ENCODE measurements around the gene SPAG6. TPM values are rescaled to one million over a fixed set of nuclear protein-coding genes. Genes with fewer than 3 reads are reported as not detected.

SPAG6 gene
- total and polyA plus RNA-seq, 9 of the 15 experiments (the other 6 are each of a cell fraction or from before 2014, with no cell fraction given): 3.5 to 23.1 (median 11.8) TPM

DNA sequence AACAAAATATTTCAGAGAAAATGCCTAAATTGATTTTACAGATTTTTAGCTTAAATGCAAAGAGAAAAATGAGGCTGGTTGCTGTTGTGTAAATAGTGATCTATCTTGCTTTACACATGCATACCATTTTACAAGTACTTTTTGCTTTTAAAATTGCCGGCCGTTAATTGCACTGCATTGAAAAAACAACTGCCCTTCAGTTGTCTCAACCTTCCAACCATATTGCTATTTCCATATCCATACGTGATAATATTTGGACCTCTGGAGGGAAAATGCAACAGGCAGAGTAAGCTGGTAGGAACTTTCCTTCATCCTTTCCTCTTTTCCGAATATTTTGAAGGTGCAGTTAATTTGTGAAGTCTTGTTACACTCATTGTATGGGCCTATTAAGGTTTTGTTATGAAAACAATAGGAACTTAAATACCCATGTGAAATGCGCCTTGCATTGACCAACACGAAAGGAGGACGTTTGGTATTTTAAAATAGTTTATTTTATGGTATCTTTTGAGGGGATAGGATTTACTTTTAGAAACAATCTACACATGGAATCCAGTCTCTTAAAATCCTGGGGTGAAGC is 13.1 kb upstream of the SPAG6 start (continued):
- TF ChIP-seq ATF1 (CRISPR knock-in tag; IDR thresholded peaks at IDR 0.05) (no peak), ATF1 (tag; IDR thresholded peaks at IDR 0.05) (no peak)

DNA sequence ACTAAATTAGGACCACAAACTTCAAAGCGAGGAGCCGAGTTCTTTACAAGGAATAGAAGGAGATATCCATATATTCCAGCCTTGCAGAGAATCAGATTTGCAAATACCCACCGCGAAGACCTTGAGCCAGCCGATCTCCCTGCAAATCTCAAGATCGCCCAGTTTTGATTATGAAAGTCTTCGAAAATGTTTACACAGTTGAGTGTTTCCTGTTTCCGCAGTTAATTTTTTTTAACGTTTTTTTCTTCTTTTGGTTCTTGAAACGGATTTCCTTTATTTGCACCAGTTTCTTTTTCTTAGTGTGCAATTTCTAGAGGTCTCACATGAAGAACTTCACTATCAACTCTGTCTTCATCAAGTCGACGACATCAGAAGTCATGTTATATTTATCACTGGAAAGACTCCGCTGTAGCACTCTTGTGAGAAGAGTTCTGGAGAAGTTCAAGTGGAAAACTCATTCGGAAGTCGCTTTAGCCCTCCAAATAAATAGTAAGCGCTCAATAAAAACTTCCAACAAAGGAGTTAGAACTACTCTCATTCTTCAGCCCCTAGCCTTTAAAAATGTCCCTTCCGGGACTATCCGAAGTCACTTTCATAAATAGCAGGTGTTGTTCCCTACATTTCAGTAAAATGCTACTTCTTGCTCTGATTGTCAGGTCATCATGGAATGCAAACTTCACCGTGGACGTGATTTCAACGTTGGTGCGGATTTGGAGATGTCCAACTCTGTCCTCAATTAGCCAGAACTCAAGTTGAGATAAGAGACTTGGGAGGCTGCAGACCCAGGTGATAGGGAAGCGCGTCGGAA is 11.9 kb upstream of the SPAG6 start:
- H3K9me1 ChIP-seq (ENCODE audit: control insufficient read depth, insufficient read depth, low read length): no peaks in the 10 kb centered on the region
- in situ Hi-C loops (cut with MboI) (no loop called here), intact Hi-C loops (cut with micrococcal nuclease) (no loop called here)
- no peak overlapping the region for H2AFZ ChIP-seq (ENCODE audit: low read depth, low read length)
- H3K4me1 ChIP-seq (replicated peaks in 1 of 2; ENCODE audit: control insufficient read depth in 2 of 2, insufficient read depth in 2 of 2, low read length in 2 of 2): peaks cover 0 to under 1% of the 10 kb centered on the region in 2 experiments; a peak in 1 of 5 replicates
- H3K4me3 ChIP-seq: no peak overlapping the region
- POLR2A ChIA-PET: no interaction called here
- H3K9me3 ChIP-seq (replicated peaks; ENCODE audit: control insufficient read depth, insufficient read depth, low read depth, low read length): peaks cover 3% of the 10 kb centered on the region; the same call in 1 of the 2 replicates
- no TSS peak for BruUV-seq (replicated peaks)
- no peak overlapping the region for H3K9ac ChIP-seq (ENCODE audit: insufficient read depth in 1 of 2, low read depth in 2 of 2, low read length in 2 of 2)
- TF ChIP-seq NFIC (IDR thresholded peaks at IDR 0.05): no peak
- TF ChIP-seq, protein P1, sequence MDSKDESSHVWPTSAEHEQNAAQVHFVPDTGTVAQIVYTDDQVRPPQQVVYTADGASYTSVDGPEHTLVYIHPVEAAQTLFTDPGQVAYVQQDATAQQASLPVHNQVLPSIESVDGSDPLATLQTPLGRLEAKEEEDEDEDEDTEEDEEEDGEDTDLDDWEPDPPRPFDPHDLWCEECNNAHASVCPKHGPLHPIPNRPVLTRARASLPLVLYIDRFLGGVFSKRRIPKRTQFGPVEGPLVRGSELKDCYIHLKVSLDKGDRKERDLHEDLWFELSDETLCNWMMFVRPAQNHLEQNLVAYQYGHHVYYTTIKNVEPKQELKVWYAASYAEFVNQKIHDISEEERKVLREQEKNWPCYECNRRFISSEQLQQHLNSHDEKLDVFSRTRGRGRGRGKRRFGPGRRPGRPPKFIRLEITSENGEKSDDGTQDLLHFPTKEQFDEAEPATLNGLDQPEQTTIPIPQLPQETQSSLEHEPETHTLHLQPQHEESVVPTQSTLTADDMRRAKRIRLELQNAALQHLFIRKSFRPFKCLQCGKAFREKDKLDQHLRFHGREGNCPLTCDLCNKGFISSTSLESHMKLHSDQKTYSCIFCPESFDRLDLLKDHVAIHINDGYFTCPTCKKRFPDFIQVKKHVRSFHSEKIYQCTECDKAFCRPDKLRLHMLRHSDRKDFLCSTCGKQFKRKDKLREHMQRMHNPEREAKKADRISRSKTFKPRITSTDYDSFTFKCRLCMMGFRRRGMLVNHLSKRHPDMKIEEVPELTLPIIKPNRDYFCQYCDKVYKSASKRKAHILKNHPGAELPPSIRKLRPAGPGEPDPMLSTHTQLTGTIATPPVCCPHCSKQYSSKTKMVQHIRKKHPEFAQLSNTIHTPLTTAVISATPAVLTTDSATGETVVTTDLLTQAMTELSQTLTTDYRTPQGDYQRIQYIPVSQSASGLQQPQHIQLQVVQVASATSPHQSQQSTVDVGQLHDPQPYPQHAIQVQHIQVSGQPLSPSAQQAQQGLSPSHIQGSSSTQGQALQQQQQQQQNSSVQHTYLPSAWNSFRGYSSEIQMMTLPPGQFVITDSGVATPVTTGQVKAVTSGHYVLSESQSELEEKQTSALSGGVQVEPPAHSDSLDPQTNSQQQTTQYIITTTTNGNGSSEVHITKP (IDR thresholded peaks at IDR 0.05; ENCODE audit: partially characterized antibody): no peak
- TF ChIP-seq GABPB2 (CRISPR knock-in tag; conservative IDR thresholded peaks at IDR 0.05): no peak
- TF ChIP-seq, protein P2, sequence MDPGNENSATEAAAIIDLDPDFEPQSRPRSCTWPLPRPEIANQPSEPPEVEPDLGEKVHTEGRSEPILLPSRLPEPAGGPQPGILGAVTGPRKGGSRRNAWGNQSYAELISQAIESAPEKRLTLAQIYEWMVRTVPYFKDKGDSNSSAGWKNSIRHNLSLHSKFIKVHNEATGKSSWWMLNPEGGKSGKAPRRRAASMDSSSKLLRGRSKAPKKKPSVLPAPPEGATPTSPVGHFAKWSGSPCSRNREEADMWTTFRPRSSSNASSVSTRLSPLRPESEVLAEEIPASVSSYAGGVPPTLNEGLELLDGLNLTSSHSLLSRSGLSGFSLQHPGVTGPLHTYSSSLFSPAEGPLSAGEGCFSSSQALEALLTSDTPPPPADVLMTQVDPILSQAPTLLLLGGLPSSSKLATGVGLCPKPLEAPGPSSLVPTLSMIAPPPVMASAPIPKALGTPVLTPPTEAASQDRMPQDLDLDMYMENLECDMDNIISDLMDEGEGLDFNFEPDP (CRISPR knock-in tag; IDR thresholded peaks at IDR 0.05): no peak
- no peak for TF ChIP-seq DMBX1 (CRISPR knock-in tag; IDR thresholded peaks at IDR 0.05; ENCODE audit: borderline replicate concordance)
- TF ChIP-seq HLTF (IDR thresholded peaks at IDR 0.05): no peak
- TF ChIP-seq POU5F1 (IDR thresholded peaks at IDR 0.05; ENCODE audit: borderline replicate concordance, low read depth, low read length, partially characterized antibody): no peak
- no peak for TF ChIP-seq NFIX (CRISPR knock-in tag; IDR thresholded peaks at IDR 0.05; ENCODE audit: low read depth)
- TF ChIP-seq, protein P3, sequence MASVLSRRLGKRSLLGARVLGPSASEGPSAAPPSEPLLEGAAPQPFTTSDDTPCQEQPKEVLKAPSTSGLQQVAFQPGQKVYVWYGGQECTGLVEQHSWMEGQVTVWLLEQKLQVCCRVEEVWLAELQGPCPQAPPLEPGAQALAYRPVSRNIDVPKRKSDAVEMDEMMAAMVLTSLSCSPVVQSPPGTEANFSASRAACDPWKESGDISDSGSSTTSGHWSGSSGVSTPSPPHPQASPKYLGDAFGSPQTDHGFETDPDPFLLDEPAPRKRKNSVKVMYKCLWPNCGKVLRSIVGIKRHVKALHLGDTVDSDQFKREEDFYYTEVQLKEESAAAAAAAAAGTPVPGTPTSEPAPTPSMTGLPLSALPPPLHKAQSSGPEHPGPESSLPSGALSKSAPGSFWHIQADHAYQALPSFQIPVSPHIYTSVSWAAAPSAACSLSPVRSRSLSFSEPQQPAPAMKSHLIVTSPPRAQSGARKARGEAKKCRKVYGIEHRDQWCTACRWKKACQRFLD (CRISPR knock-in tag; IDR thresholded peaks at IDR 0.05): no peak
- ATAC-seq (no peak), DNase-seq (ENCODE audit: extremely low read depth in 1 of 4, low spot score in 3 of 4) (no peak), FAIRE-seq (peak; percentile 49)
- no peaks in the 10 kb centered on the region for H3K79me2 ChIP-seq (ENCODE audit: control insufficient read depth, insufficient read depth, low read length)
- H3K27me3 ChIP-seq (ENCODE audit: control insufficient read depth in 2 of 2, insufficient read depth in 2 of 2, low read length in 2 of 2): no peaks in the 10 kb centered on the region
- H3K27ac ChIP-seq (ENCODE audit: extremely low read depth, low read depth, low read length): no peak overlapping the region
- peaks cover 31% of the 10 kb centered on the region for H3K36me3 ChIP-seq (ENCODE audit: control insufficient read depth, insufficient read depth, low read length)
- no peaks in the 10 kb centered on the region for H4K20me1 ChIP-seq (replicated peaks; ENCODE audit: control insufficient read depth, insufficient read depth, low read length)
- CTCF ChIA-PET (ENCODE audit: low intra/inter-chr PET ratio): no interaction called here
- WGBS (ENCODE audit: insufficient coverage, low coverage, missing lambda C conversion rate): 94% methylated on average over 25 of the region's 25 CpGs
- H3K4me2 ChIP-seq (ENCODE audit: insufficient read depth, low read length): no peak overlapping the region
